ENCODE results near the gene KLF7.

The KLF7 gene

GRCh38 chr2:207123335-207123744 is 42.4 kb downstream of the KLF7 start:
- peak; percentile 48 for DNase-seq

- no peak for DNase-seq
These were observed 43.0 kb downstream of the KLF7 start for GRCh38 chr2:207122651-207123334.

- DNase-seq, result no peak
These were observed 44.0 kb downstream of the KLF7 start for GRCh38 chr2:207121784-207122183.

GRCh38 chr2:207119048-207119447 is 46.7 kb downstream of the KLF7 start:
- no peak for DNase-seq

- DNase-seq, result no peak
These were observed 48.1 kb downstream of the KLF7 start for GRCh38 chr2:207117668-207118067.

GRCh38 chr2:207115715-207116364 is 49.9 kb downstream of the KLF7 start:
- no peak for DNase-seq

- no peak for DNase-seq
These were observed 52.3 kb downstream of the KLF7 start for GRCh38 chr2:207113414-207113813.

- DNase-seq, result no peak
These were observed 53.0 kb downstream of the KLF7 start for GRCh38 chr2:207112785-207113184.

- DNase-seq, result no peak
These were observed 53.4 kb downstream of the KLF7 start for GRCh38 chr2:207112383-207112782.

GRCh38 chr2:207111757-207112156 is 54.0 kb downstream of the KLF7 start:
- DNase-seq, result no peak

GRCh38 chr2:207110715-207111114 is 55.0 kb downstream of the KLF7 start:
- no peak for DNase-seq

- no peak for DNase-seq
These were observed 55.4 kb downstream of the KLF7 start for GRCh38 chr2:207110310-207110709.

- no peak for DNase-seq
These were observed 56.0 kb downstream of the KLF7 start for GRCh38 chr2:207109768-207110167.

- DNase-seq, result no peak
These were observed 57.3 kb downstream of the KLF7 start for GRCh38 chr2:207108440-207108839.

GRCh38 chr2:207107551-207107950 is 58.2 kb downstream of the KLF7 start:
- DNase-seq, result no peak

GRCh38 chr2:207107131-207107530 is 58.6 kb downstream of the KLF7 start:
- no peak for DNase-seq

GRCh38 chr2:207103132-207103531 is 62.6 kb downstream of the KLF7 start:
- no peak for DNase-seq

GRCh38 chr2:207101984-207102383 is 63.8 kb downstream of the KLF7 start:
- DNase-seq, result no peak

GRCh38 chr2:207097278-207097677 is 68.5 kb downstream of the KLF7 start:
- DNase-seq, result no peak

GRCh38 chr2:207095963-207096362 is 69.8 kb downstream of the KLF7 start:
- no peak for DNase-seq

GRCh38 chr2:207093234-207093633 is 72.5 kb downstream of the KLF7 start:
- no peak for DNase-seq

GRCh38 chr2:207092818-207093217 is 72.9 kb downstream of the KLF7 start:
- no peak for DNase-seq

GRCh38 chr2:207091928-207092327 is 73.8 kb downstream of the KLF7 start:
- no peak for DNase-seq

GRCh38 chr2:207091176-207091575 is 74.6 kb downstream of the KLF7 start:
- DNase-seq, result no peak

- no peak for DNase-seq
These were observed 75.4 kb downstream of the KLF7 start for GRCh38 chr2:207090389-207090788.
